GM23248 (cell line): ENCODE results near the gene INSRR.

Experiments
- EZH2 ChIP-seq: fragments of 200-600 bp; sonication (generic); IDR thresholded peaks from 2 replicates; pipeline ENCODE4 v1.6.1; 2018; ENCODE audit warnings: antibody characterized with exemption, mild to moderate bottlenecking; ENCODE audit not compliant: insufficient read depth, poor library complexity, severe bottlenecking
- EZH2phosphoT487 ChIP-seq: fragments of 200-600 bp; sonication (generic); IDR thresholded peaks from 2 replicates; pipeline ENCODE4 v1.6.1; 2018; ENCODE audit warnings: antibody characterized with exemption, moderate library complexity, mild to moderate bottlenecking, low read depth; ENCODE audit not compliant: insufficient read depth

DNA sequence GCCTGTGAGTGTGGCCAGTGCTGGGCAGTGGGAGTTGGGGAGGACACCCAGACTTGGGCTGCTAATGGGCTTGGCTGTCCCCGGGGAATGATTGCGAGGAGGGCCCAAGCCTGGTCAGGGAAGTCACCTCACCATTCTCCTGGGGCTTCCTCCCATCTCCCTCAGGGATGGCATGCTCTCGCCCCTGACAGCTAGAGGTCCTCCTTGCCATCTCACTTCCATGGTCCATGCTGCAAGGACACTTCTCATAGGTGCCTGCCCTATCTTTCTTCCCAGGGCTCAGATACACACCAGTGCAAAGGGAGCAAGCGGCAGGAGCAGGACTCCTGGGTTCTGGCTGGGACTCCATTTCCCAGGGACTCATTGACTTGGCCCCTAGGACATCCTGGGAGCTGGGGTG is 5.9 kb upstream of the INSRR start:
- TF ChIP-seq EZH2 (no peak), EZH2phosphoT487 (no peak)
